GM12878 (cell line): Measurements from ENCODE around the gene HOXB6. TPM values are rescaled to one million over a fixed set of nuclear protein-coding genes. Genes with fewer than 3 reads are reported as not detected.

ENCODE experiments used
- CBFB ChIP-seq: IDR thresholded peaks from 2 replicates; pipeline ENCODE4 v1.6.1; 2016; ENCODE audit warnings: antibody characterized with exemption, low read depth
- HCFC1 ChIP-seq: fragments of 150-350 bp; IDR thresholded peaks from 2 replicates; pipeline ENCODE4 v1.6.1; 2014; ENCODE audit warnings: low read length
- JUNB ChIP-seq: IDR thresholded peaks from 2 replicates; pipeline ENCODE4 v1.6.1; 2016; ENCODE audit warnings: antibody characterized with exemption, mild to moderate bottlenecking
- NFYB ChIP-seq: IDR thresholded peaks from 2 replicates; pipeline ENCODE4 v1.6.1; 2011; ENCODE audit warnings: low read depth, mild to moderate bottlenecking, low read length, improper control_type of control experiment, moderate library complexity; ENCODE audit not compliant: insufficient read depth
- POLR2A ChIP-seq: IDR thresholded peaks from 2 replicates; pipeline ENCODE4 v1.6.1; 2011; ENCODE audit warnings: low read depth, mild to moderate bottlenecking, low read length
- SMC3 ChIP-seq: IDR thresholded peaks from 2 replicates; pipeline ENCODE4 v1.6.1; 2011; ENCODE audit warnings: low read length, improper control_type of control experiment, borderline replicate concordance
- SP1 ChIP-seq: IDR thresholded peaks from one replicate; pipeline ENCODE4 v1.6.1; 2011; ENCODE audit warnings: low read depth, low read length
- YY1 ChIP-seq: IDR thresholded peaks from 2 replicates; pipeline ENCODE4 v1.6.1; 2011; ENCODE audit warnings: low read depth, mild to moderate bottlenecking, low read length
- ZNF207 ChIP-seq: fragments of 450-650 bp; IDR thresholded peaks from 2 replicates; pipeline ENCODE4 v1.6.1; 2014; ENCODE audit warnings: antibody characterized with exemption, mild to moderate bottlenecking, borderline replicate concordance
- ZNF24 ChIP-seq: fragments of 450-650 bp; IDR thresholded peaks from 2 replicates; pipeline ENCODE4 v1.6.1; 2017; ENCODE audit warnings: antibody characterized with exemption, mild to moderate bottlenecking
- ZNF622 ChIP-seq: fragments of 450-650 bp; IDR thresholded peaks from 2 replicates; pipeline ENCODE4 v1.6.1; 2017; ENCODE audit warnings: mild to moderate bottlenecking, inconsistent platforms
- polyA plus RNA-seq, 11 experiments: library from polyadenylated mRNA; depleted of rRNA in 4 of 11; unstranded in 6 of 11; stranded (reverse) in 5 of 11; fragments of >200 nt; fragmentation: Nextera tagmentation in 4 of 11; fragmentation: Illumina TruSeq in 1 of 11; extraction: Ambion mirVana in 4 of 11; extraction: Trizol in 1 of 11; gene quantifications; 1 replicate in 1 of 11; 2 replicates in 10 of 11; pipeline versions ENCODE4 v1.2.1 to v1.2.3, GENCODE V29; 2011 to 2016; ENCODE audit warnings: inconsistent platforms in 2 of 11, missing spikeins in 2 of 11, low read depth in 1 of 11
- total RNA-seq, 4 experiments: library from RNA; depleted of rRNA in 3 of 4; stranded (reverse); fragments of >200 nt in 3 of 4; fragmentation: Illumina TruSeq in 1 of 4; extraction: Trizol in 1 of 4; gene quantifications; 2 replicates each; pipeline versions ENCODE4 v1.2.1 to v1.2.3, GENCODE V29; 2013 to 2021
- TF ChIP-seq, protein P1 (sequence below): IDR thresholded peaks from 2 replicates; pipeline ENCODE4 v1.6.1; 2011; ENCODE audit warnings: borderline replicate concordance, low read depth, mild to moderate bottlenecking, moderate library complexity, mixed read lengths, low read length; ENCODE audit not compliant: insufficient read depth; ENCODE audit errors: extremely low read length
- TF ChIP-seq, protein P2 (sequence below): IDR thresholded peaks from 2 replicates; pipeline ENCODE4 v1.6.1; 2012; ENCODE audit warnings: low read depth, low read length, improper control_type of control experiment
- TF ChIP-seq, protein P3 (sequence below): IDR thresholded peaks from 2 replicates; pipeline ENCODE4 v1.6.1; 2012; ENCODE audit warnings: low read depth, low read length, improper control_type of control experiment
- TF ChIP-seq, protein P4 (sequence below): fragments of 450-650 bp; IDR thresholded peaks from 2 replicates; pipeline ENCODE4 v1.6.1; 2017; ENCODE audit warnings: mild to moderate bottlenecking, moderate library complexity
- TF ChIP-seq, protein P5 (sequence below): IDR thresholded peaks from 2 replicates; pipeline ENCODE4 v1.6.1; 2012; ENCODE audit warnings: improper control_type of control experiment, low read depth, low read length; ENCODE audit not compliant: insufficient replicate concordance

The HOXB6 gene
- total and polyA plus RNA-seq, 10 of the 15 experiments (the other 5 are each of a cell fraction or from before 2014, with no cell fraction given) = 0.04 to 0.51 (median 0.09) TPM; not detected in 2

DNA sequence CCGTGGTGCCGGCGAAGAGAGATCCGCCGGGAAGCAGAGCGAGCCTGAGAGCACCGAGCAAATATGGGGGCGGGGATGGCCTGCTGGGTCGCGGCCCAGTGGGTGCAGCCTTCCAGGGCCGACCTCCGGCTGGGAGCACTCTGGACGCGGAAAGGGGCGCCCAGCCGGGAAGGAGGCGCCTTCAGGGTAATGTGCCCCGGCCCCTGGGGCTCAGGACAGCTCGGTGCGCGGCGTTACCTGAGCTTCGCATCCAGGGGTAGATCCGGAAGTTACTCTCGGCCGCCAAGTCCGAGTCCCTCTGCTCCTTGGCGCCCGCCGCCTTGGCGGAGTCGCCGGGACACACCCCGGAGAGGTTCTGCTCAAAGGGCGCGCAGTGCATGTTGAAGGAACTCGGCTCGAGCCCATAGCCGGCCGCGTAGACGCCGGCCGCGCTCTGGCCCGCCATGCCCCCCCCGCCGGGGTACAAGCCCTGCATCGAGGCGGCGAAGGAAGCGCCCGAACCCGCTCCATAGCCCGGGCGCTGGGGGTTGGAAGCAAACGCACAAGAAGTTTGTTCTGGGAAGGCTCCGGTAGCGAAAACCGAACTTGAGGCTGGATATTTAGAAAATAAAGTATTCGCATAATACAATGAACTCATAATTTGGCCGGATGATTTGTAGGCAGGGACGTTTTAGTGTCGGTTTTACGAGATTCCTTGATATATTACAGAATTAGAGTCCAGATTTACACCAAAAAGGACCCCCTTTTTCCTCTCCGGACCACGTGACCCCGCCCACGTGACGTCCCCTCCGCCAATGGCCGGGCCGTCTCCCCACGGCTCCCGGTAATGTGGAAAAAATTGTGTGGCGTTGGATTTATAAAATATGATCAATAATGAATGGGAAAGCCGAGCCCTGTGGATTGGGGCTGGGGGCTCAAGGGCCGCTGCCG is 5.8 kb upstream of the HOXB6 start, which contains the start of gene HOXB7 (continued):
- TF ChIP-seq, protein P1, sequence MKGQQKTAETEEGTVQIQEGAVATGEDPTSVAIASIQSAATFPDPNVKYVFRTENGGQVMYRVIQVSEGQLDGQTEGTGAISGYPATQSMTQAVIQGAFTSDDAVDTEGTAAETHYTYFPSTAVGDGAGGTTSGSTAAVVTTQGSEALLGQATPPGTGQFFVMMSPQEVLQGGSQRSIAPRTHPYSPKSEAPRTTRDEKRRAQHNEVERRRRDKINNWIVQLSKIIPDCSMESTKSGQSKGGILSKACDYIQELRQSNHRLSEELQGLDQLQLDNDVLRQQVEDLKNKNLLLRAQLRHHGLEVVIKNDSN = peak; percentile 93
- TF ChIP-seq SMC3 (no peak), CBFB (0 out of 2 replicates have a peak, but pooled peaks have one; percentile 26), ZNF24 (no peak), YY1 (no peak; the same call in none of the 2 replicates), JUNB (no peak), NFYB (peak; percentile 85), SP1 (no peak), HCFC1 (no peak), ZNF622 (no peak), POLR2A (peak; percentile 68; the same call in 1 of the 2 replicates), ZNF207 (peak; percentile 1; the same call in 1 of the 2 replicates)
- TF ChIP-seq, protein P2, sequence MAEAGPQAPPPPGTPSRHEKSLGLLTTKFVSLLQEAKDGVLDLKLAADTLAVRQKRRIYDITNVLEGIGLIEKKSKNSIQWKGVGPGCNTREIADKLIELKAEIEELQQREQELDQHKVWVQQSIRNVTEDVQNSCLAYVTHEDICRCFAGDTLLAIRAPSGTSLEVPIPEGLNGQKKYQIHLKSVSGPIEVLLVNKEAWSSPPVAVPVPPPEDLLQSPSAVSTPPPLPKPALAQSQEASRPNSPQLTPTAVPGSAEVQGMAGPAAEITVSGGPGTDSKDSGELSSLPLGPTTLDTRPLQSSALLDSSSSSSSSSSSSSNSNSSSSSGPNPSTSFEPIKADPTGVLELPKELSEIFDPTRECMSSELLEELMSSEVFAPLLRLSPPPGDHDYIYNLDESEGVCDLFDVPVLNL = no peak
- TF ChIP-seq, protein P3, sequence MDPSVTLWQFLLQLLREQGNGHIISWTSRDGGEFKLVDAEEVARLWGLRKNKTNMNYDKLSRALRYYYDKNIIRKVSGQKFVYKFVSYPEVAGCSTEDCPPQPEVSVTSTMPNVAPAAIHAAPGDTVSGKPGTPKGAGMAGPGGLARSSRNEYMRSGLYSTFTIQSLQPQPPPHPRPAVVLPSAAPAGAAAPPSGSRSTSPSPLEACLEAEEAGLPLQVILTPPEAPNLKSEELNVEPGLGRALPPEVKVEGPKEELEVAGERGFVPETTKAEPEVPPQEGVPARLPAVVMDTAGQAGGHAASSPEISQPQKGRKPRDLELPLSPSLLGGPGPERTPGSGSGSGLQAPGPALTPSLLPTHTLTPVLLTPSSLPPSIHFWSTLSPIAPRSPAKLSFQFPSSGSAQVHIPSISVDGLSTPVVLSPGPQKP = no peak
- TF ChIP-seq, protein P4, sequence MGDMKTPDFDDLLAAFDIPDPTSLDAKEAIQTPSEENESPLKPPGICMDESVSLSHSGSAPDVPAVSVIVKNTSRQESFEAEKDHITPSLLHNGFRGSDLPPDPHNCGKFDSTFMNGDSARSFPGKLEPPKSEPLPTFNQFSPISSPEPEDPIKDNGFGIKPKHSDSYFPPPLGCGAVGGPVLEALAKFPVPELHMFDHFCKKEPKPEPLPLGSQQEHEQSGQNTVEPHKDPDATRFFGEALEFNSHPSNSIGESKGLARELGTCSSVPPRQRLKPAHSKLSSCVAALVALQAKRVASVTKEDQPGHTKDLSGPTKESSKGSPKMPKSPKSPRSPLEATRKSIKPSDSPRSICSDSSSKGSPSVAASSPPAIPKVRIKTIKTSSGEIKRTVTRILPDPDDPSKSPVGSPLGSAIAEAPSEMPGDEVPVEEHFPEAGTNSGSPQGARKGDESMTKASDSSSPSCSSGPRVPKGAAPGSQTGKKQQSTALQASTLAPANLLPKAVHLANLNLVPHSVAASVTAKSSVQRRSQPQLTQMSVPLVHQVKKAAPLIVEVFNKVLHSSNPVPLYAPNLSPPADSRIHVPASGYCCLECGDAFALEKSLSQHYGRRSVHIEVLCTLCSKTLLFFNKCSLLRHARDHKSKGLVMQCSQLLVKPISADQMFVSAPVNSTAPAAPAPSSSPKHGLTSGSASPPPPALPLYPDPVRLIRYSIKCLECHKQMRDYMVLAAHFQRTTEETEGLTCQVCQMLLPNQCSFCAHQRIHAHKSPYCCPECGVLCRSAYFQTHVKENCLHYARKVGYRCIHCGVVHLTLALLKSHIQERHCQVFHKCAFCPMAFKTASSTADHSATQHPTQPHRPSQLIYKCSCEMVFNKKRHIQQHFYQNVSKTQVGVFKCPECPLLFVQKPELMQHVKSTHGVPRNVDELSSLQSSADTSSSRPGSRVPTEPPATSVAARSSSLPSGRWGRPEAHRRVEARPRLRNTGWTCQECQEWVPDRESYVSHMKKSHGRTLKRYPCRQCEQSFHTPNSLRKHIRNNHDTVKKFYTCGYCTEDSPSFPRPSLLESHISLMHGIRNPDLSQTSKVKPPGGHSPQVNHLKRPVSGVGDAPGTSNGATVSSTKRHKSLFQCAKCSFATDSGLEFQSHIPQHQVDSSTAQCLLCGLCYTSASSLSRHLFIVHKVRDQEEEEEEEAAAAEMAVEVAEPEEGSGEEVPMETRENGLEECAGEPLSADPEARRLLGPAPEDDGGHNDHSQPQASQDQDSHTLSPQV = no peak
- TF ChIP-seq, protein P5, sequence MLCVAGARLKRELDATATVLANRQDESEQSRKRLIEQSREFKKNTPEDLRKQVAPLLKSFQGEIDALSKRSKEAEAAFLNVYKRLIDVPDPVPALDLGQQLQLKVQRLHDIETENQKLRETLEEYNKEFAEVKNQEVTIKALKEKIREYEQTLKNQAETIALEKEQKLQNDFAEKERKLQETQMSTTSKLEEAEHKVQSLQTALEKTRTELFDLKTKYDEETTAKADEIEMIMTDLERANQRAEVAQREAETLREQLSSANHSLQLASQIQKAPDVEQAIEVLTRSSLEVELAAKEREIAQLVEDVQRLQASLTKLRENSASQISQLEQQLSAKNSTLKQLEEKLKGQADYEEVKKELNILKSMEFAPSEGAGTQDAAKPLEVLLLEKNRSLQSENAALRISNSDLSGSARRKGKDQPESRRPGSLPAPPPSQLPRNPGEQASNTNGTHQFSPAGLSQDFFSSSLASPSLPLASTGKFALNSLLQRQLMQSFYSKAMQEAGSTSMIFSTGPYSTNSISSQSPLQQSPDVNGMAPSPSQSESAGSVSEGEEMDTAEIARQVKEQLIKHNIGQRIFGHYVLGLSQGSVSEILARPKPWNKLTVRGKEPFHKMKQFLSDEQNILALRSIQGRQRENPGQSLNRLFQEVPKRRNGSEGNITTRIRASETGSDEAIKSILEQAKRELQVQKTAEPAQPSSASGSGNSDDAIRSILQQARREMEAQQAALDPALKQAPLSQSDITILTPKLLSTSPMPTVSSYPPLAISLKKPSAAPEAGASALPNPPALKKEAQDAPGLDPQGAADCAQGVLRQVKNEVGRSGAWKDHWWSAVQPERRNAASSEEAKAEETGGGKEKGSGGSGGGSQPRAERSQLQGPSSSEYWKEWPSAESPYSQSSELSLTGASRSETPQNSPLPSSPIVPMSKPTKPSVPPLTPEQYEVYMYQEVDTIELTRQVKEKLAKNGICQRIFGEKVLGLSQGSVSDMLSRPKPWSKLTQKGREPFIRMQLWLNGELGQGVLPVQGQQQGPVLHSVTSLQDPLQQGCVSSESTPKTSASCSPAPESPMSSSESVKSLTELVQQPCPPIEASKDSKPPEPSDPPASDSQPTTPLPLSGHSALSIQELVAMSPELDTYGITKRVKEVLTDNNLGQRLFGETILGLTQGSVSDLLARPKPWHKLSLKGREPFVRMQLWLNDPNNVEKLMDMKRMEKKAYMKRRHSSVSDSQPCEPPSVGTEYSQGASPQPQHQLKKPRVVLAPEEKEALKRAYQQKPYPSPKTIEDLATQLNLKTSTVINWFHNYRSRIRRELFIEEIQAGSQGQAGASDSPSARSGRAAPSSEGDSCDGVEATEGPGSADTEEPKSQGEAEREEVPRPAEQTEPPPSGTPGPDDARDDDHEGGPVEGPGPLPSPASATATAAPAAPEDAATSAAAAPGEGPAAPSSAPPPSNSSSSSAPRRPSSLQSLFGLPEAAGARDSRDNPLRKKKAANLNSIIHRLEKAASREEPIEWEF = no peak
